Neutrophil (primary cell): ENCODE measurements around the gene TMEM143.
"Not testable (repeated sequence)": the region's sequence is repeated elsewhere in the genome, so short reads cannot be mapped to it uniquely, and the experiment has no call there.

ENCODE experiments used
- H3K27ac ChIP-seq: fragments of 200-600 bp; sonication (generic); 2 replicates; pipeline ENCODE4 v1.5.1; 2016; ENCODE audit warnings: mild to moderate bottlenecking, moderate library complexity
- H3K27me3 ChIP-seq: fragments of 200-600 bp; sonication (generic); 2 replicates; pipeline ENCODE4 v1.6.0; 2016; ENCODE audit warnings: mild to moderate bottlenecking
- H3K36me3 ChIP-seq: fragments of 200-600 bp; sonication (generic); 2 replicates; pipeline ENCODE4 v1.5.1; 2017
- H3K4me1 ChIP-seq, 2 experiments: fragments of 200-600 bp in 1 of 2; sonication (generic) in 1 of 2; 1 replicate in 1 of 2; 2 replicates in 1 of 2; pipeline versions ENCODE4 v1.5.1 to v1.6.1; 2013 to 2016; ENCODE audit warnings: low read depth in 1 of 2, low read length in 1 of 2, mild to moderate bottlenecking in 1 of 2, moderate library complexity in 1 of 2; ENCODE audit not compliant: control insufficient read depth in 1 of 2, insufficient read depth in 1 of 2
- H3K4me3 ChIP-seq, 2 experiments: fragments of 200-600 bp in 1 of 2; sonication (generic) in 1 of 2; 1 replicate in 1 of 2; 2 replicates in 1 of 2; pipeline ENCODE4 v1.5.1; 2013 to 2016; ENCODE audit warnings: low read depth in 1 of 2, low read length in 1 of 2, mild to moderate bottlenecking in 1 of 2, moderate library complexity in 1 of 2
- H3K9me3 ChIP-seq: fragments of 200-600 bp; sonication (generic); 2 replicates; pipeline ENCODE4 v1.5.1; 2016
- TF ChIP-seq, protein P1 (sequence below): fragments of 200-600 bp; sonication (generic); IDR thresholded peaks from 2 replicates; pipeline ENCODE4 v1.5.1; 2016; ENCODE audit warnings: antibody characterized with exemption

The TMEM143 gene

DNA sequence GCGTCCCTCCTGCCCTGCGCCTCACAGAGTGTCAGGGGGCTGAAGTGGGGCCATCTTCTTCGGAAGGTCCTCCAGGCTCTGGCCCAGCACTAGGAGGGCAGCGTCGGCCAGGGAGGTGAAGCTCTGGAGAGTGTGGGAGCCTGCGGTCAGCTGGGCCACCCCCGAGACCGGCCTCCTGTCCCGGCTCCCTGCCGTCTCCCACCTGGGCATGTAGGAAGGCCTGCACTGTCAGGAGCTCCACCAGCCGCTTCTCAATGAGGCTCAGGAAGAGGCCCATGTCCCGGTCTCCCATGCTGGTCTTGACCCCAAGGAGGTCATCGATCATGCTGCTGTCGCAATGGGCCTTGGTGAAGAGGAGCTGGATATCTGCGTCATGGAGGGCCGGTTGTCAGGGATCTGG is 65.8 kb downstream of the TMEM143 start:
- Histone ChIP-seq H3K27ac (no peak overlapping the region), H3K27me3 (no peaks in the 10 kb centered on the region), H3K9me3 (no peaks in the 10 kb centered on the region), H3K36me3 (no peaks in the 10 kb centered on the region), H3K4me3 (no peak overlapping the region), H3K4me1 (no peaks in the 10 kb centered on the region)
- TF ChIP-seq, protein P1, sequence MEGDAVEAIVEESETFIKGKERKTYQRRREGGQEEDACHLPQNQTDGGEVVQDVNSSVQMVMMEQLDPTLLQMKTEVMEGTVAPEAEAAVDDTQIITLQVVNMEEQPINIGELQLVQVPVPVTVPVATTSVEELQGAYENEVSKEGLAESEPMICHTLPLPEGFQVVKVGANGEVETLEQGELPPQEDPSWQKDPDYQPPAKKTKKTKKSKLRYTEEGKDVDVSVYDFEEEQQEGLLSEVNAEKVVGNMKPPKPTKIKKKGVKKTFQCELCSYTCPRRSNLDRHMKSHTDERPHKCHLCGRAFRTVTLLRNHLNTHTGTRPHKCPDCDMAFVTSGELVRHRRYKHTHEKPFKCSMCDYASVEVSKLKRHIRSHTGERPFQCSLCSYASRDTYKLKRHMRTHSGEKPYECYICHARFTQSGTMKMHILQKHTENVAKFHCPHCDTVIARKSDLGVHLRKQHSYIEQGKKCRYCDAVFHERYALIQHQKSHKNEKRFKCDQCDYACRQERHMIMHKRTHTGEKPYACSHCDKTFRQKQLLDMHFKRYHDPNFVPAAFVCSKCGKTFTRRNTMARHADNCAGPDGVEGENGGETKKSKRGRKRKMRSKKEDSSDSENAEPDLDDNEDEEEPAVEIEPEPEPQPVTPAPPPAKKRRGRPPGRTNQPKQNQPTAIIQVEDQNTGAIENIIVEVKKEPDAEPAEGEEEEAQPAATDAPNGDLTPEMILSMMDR = no peak

DNA sequence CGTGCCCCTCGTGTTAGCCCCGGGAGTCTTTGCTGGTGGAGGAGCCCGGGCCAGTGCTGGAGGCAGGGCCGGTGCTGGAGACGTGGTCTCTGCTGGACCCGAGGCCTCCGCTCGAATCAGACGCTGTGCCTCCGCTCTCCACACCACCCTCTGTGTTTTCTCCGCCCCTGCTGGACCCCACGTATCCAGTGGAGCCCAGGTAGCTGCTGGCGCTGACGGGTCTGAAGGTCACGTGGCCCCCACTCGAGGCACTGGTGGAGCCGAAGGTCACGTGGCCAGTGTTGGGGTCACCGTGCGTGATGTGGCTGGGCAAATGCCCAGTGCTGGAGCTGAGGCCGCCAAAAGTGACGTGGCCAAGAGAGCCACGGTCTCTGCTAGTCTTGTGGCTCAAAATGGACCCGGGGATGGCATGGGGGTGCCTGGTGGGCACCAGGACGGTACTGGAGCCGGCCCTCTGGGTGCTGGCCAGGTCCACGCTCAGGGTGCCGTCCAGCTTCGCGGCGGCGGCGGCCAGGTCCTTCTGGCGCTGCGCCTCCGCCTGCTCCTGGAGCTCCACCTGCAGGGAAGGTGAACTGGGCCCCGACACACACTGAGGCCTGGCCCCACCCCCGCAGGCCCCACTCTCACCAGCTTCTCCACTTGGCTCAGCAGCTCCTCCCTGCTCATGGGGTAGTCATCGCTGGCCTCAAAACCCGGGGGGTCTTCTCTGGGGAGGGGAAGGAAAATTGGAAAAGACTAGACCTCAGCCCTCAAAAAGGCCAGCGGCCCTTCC is 66.6 kb downstream of the TMEM143 start:
- no peak overlapping the region for H3K27ac ChIP-seq
- no peaks in the 10 kb centered on the region for H3K27me3 ChIP-seq
- no peaks in the 10 kb centered on the region for H3K9me3 ChIP-seq
- no peak overlapping the region for H3K4me3 ChIP-seq
- no peaks in the 10 kb centered on the region for H3K4me1 ChIP-seq
- TF ChIP-seq, protein P1 = no peak
- no peaks in the 10 kb centered on the region for H3K36me3 ChIP-seq

DNA sequence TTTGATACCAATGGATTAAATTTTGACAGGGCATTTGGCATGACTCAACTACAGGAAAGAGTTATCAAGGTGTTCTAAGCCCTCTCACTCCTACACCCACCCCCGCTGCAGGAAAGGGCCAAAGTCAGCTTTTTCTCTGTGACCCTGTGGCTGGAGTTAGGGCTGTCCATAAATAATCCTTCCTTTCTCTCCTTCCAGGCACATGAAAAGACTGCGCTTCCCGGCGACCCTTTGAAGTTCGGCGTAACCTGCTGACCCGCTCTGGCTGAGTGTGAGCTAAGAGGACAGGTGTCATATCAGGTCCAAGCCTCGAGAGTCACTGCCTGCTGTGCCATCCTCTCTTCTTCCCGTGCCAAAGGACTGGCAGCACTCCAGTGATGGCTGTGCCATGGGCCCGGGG is 68.3 kb downstream of the TMEM143 start:
- no peak overlapping the region for H3K4me3 ChIP-seq
- peaks cover 7 to 8% of the 10 kb centered on the region in 2 experiments for H3K4me1 ChIP-seq
- TF ChIP-seq, protein P1 = no peak
- peaks cover 7% of the 10 kb centered on the region for H3K27me3 ChIP-seq
- no peaks in the 10 kb centered on the region for H3K36me3 ChIP-seq
- no peak overlapping the region for H3K27ac ChIP-seq
- H3K9me3 ChIP-seq = no peaks in the 10 kb centered on the region

DNA sequence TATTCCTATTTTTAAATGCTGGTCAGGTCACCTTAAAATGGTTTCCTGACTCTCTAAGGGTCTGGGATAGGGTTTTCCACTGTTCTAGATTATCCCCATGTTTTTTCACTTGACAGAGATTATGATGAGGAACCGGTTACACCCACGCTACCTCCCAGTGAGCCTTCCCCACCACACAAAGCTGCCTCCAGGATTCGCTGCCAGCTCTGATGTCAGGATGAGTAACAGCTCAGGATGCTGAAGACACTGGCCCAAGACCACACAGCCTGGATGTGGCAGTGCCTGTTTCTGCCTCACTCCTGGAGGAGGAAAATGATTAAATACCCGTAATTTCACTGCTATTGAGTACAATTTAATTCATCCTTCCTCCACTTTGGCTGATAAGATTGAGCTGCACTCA is 70.9 kb downstream of the TMEM143 start:
- H3K27me3 ChIP-seq = peaks cover 11% of the 10 kb centered on the region
- H3K4me1 ChIP-seq = peaks cover 7 to 8% of the 10 kb centered on the region in 2 experiments
- no peaks in the 10 kb centered on the region for H3K9me3 ChIP-seq
- H3K27ac ChIP-seq = no peak overlapping the region
- TF ChIP-seq, protein P1 = no peak
- H3K4me3 ChIP-seq = no peak overlapping the region
- no peaks in the 10 kb centered on the region for H3K36me3 ChIP-seq

DNA sequence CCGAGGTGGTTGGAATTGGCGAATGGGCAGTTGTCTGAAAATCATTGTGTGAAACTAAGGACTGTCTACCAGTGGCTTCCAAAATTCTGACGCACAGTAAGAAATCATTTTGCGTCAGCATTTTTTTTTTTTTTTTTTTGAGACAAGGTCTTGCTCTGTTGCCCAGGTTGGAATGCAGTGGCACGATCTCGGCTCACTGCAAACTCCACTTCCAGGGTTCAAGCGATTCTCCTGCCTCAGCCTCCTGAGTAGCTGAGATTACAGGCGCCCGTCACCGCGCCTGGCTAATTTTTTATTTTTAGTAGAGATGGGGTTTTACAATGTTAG is 72.3 kb downstream of the TMEM143 start:
- not testable (repeated sequence) for H3K4me1 ChIP-seq, H3K27ac ChIP-seq, H3K9me3 ChIP-seq, H3K36me3 ChIP-seq
- peak overlapping the region; percentile 59 to 61 for H3K4me3 ChIP-seq
- peaks cover 11% of the 10 kb centered on the region for H3K27me3 ChIP-seq

DNA sequence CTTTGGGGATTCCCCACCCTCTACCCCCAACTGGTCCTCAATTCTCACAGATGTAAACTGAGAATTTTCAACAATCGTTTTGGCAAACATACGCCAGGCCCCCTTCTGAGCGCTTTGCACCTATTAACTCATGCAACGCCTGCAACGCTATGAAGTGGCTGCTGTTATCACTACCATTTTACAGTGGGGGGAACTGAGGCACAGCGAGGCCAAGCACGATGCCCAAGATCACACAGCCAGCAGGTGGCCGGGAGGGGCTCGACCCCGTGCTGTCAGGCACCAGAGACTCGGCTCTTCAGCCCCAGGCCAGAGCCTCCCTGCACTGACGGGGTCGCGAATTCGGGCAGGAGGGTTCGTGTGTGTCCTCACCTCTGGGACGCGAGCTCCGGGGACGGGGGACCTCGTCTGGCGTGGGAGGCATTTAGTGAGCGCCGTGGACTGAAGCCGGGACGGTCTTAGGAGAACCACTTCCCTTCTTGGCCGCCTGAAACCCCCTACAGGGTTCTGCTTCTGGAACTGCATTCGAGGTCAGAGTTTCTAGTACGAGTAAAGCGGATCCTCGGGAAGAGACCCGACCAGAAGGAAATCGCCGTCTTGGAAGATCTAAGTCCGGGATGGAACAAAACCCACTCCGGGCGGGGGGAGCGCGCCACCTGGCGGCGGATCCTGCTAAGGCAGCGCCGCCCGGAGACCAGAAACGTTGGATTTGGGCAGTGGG is 72.8 kb downstream of the TMEM143 start:
- Histone ChIP-seq H3K27ac (no peak overlapping the region), H3K4me1 (peaks cover 7 to 8% of the 10 kb centered on the region in 2 experiments), H3K27me3 (peaks cover 11% of the 10 kb centered on the region), H3K4me3 (peak overlapping the region; percentile 59 to 61), H3K36me3 (no peaks in the 10 kb centered on the region), H3K9me3 (no peaks in the 10 kb centered on the region)
- TF ChIP-seq, protein P1 = peak; percentile 88
